ENCODE measurements around the gene AAK1. TPM values are rescaled to one million over a fixed set of nuclear protein-coding genes. Genes with fewer than 3 reads are reported as not detected.
A peak's percentile ranks its signal among the peaks of the same experiment; 100 is the strongest.

The AAK1 gene
- total and polyA plus RNA-seq, 2 of the 13 experiments (the other 11 are each of a cell fraction or from before 2014, with no cell fraction given) = 9.8 to 10.3 TPM

DNA sequence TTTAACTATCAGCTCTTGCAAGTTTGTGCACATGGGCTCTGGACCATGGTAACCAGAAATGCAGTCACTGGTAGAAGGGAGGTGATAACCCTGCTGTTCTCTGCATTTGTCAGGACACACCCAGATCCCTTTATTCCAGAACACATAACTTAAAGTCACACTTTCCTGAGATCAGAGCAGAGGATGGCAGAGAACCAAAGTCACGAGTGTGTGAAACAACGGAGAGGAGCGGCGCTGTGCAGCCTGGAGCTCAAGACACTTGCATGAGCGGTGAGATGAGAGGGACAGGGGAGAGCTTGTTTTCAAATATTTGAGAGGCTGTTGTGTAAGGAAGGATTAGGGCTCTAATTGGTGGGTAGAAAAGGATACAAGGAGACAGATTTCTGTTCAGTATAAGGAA, 43.3 kb upstream of the AAK1 start (continued):
- TF ChIP-seq, protein P1, sequence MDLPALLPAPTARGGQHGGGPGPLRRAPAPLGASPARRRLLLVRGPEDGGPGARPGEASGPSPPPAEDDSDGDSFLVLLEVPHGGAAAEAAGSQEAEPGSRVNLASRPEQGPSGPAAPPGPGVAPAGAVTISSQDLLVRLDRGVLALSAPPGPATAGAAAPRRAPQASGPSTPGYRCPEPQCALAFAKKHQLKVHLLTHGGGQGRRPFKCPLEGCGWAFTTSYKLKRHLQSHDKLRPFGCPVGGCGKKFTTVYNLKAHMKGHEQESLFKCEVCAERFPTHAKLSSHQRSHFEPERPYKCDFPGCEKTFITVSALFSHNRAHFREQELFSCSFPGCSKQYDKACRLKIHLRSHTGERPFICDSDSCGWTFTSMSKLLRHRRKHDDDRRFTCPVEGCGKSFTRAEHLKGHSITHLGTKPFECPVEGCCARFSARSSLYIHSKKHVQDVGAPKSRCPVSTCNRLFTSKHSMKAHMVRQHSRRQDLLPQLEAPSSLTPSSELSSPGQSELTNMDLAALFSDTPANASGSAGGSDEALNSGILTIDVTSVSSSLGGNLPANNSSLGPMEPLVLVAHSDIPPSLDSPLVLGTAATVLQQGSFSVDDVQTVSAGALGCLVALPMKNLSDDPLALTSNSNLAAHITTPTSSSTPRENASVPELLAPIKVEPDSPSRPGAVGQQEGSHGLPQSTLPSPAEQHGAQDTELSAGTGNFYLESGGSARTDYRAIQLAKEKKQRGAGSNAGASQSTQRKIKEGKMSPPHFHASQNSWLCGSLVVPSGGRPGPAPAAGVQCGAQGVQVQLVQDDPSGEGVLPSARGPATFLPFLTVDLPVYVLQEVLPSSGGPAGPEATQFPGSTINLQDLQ (CRISPR knock-in tag; IDR thresholded peaks at IDR 0.05) = no peak
- TF ChIP-seq ZNF543 (CRISPR knock-in tag; IDR thresholded peaks at IDR 0.05) (no peak), HDAC2 (CRISPR knock-in tag; IDR thresholded peaks at IDR 0.05) (peak; percentile 15; the same call in 1 of the 2 replicates), MEIS2 (CRISPR knock-in tag; IDR thresholded peaks at IDR 0.05) (no peak), SOX5 (CRISPR knock-in tag; IDR thresholded peaks at IDR 0.05; ENCODE audit: borderline replicate concordance) (0 out of 2 replicates have a peak, but pooled peaks have one; percentile 12), ZMYM4 (CRISPR knock-in tag; IDR thresholded peaks at IDR 0.05) (peak; percentile 42), GABPB1 (CRISPR knock-in tag; IDR thresholded peaks at IDR 0.05) (no peak), ZNF567 (CRISPR knock-in tag; IDR thresholded peaks at IDR 0.05; ENCODE audit: borderline replicate concordance) (no peak), RERE (CRISPR knock-in tag; IDR thresholded peaks at IDR 0.05; ENCODE audit: low read depth) (0 out of 2 replicates have a peak, but pooled peaks have one; percentile 33), EP300 (IDR thresholded peaks at IDR 0.05; ENCODE audit: low read depth in 2 of 2, low read length in 2 of 2) (peak in 1 of 2 experiments; percentile 36; a peak in 1 of 4 replicates), EP300 (CRISPR knock-in tag; IDR thresholded peaks at IDR 0.05; ENCODE audit: borderline replicate concordance) (no peak), ZNF841 (CRISPR knock-in tag; IDR thresholded peaks at IDR 0.05; ENCODE audit: borderline replicate concordance) (no peak), PITX1 (CRISPR knock-in tag; IDR thresholded peaks at IDR 0.05) (peak; percentile 93), FOXP4 (CRISPR knock-in tag; IDR thresholded peaks at IDR 0.05) (peak; percentile 13; the same call in 1 of the 2 replicates), ZNF382 (CRISPR knock-in tag; IDR thresholded peaks at IDR 0.05; ENCODE audit: borderline replicate concordance) (no peak), MIER3 (CRISPR knock-in tag; IDR thresholded peaks at IDR 0.05; ENCODE audit: borderline replicate concordance) (peak; percentile 68; the same call in 1 of the 2 replicates), GATAD2A (CRISPR knock-in tag; IDR thresholded peaks at IDR 0.05) (peak; percentile 69), ERF (CRISPR knock-in tag; IDR thresholded peaks at IDR 0.05) (0 out of 2 replicates have a peak, but pooled peaks have one; percentile 18), CEBPB (IDR thresholded peaks at IDR 0.05; ENCODE audit: borderline replicate concordance, low read depth, low read length) (0 out of 2 replicates have a peak, but pooled peaks have one; percentile 29), SOX6 (IDR thresholded peaks at IDR 0.05) (no peak), SOX6 (CRISPR knock-in tag; IDR thresholded peaks at IDR 0.05) (0 out of 2 replicates have a peak, but pooled peaks have one; percentile 26), ZMYM3 (CRISPR knock-in tag; IDR thresholded peaks at IDR 0.05) (no peak; the same call in 1 of the 2 replicates)
